Adipocyte (in vitro differentiated cells): ENCODE results near the gene CNN3.

Experiments used
- DNase-seq: peaks from one replicate; pipeline ENCODE4 v3.0.0-alpha.2; 2015; ENCODE audit warnings: low read depth
- H3K27me3 ChIP-seq: replicated peaks from 2 replicates; pipeline ENCODE4 v1.7.0; 2013; ENCODE audit warnings: mild to moderate bottlenecking, low read length, moderate library complexity; ENCODE audit not compliant: control insufficient read depth, insufficient read depth
- H3K36me3 ChIP-seq: 2 replicates; pipeline ENCODE4 v1.7.0; 2013; ENCODE audit warnings: low read length, mild to moderate bottlenecking, moderate library complexity; ENCODE audit not compliant: control insufficient read depth, insufficient read depth, severe bottlenecking
- H3K4me1 ChIP-seq: 2 replicates; pipeline ENCODE4 v1.7.0; 2013; ENCODE audit warnings: mild to moderate bottlenecking, low read length, moderate library complexity; ENCODE audit not compliant: control insufficient read depth, insufficient read depth
- H3K4me3 ChIP-seq: 2 replicates; pipeline ENCODE4 v1.7.0; 2013; ENCODE audit warnings: mild to moderate bottlenecking, low read length, moderate library complexity
- H3K9ac ChIP-seq: 2 replicates; pipeline ENCODE4 v1.7.0; 2013; ENCODE audit warnings: mild to moderate bottlenecking, low read length, moderate library complexity
- H3K9me3 ChIP-seq: 2 replicates; pipeline ENCODE4 v1.7.0; 2013; ENCODE audit warnings: mild to moderate bottlenecking, low read length, moderate library complexity; ENCODE audit not compliant: control insufficient read depth

The CNN3 gene

DNA sequence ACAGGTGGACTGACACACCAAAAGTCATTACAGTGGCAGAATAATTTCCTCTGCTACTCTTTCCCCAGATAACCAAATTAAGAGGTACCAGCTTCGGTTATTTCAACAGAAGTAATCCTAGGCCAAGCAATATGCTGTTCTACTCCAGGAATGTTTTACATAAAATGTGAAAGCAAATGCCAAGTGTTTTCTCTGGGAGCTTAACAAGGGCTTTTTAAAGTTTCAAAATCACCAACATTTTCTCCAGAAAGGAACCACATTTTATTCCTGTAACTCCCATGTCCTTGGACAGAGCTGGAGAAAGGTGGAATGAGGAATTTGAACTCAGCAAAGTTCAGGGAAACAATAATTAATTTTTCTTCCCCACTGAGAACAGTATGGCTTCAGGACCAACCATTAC lies 27.2 kb downstream of the CNN3 start:
- Histone ChIP-seq H3K9ac (no peak overlapping the region), H3K9me3 (no peaks in the 10 kb centered on the region), H3K4me3 (no peak overlapping the region), H3K4me1 (peaks cover 25% of the 10 kb centered on the region), H3K27me3 (no peaks in the 10 kb centered on the region), H3K36me3 (peaks cover 78% of the 10 kb centered on the region)
- peak; percentile 67 for DNase-seq

DNA sequence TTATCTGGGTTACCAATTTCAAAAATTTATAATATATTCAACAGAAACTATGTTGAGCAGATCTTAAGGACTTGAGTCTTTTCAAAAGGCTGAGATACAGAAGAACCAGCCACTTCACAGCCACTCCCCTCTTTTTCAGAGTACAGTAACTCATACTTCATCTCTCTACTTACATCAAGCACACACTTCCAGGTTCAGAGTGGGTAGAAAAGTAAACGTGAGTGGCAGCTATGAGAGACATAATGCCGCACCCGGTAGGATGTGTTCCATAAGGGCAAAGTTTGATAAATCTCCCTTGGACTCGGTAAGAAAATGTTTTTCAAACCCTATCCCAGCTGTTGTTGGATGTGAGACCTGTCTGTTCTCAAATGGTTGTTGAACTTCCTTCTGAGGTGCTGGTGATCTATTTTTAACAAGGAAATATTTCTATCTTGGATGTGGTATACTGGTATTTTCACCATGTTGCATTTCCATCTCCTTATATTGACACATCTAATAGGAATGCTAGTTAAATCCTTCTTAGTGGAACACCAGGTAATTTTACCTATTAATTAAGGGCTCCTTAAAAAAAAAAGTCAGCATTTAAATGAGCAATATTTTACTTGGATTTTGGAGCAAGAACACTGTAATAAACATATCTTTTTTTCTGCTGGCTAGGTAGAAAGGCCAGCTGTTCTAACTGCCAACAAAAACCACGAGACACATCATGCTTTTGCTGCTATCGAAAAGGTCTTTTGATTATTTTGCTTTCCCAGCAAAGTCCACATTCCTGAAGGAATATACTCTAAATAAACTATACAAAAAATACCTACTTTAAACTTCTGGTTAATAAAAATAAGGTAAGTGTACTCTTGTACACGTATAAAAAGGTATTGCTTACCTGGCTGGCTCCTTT lies 28.2 kb downstream of the CNN3 start:
- no peaks in the 10 kb centered on the region for H3K9me3 ChIP-seq
- H3K36me3 ChIP-seq = peaks cover 80% of the 10 kb centered on the region
- DNase-seq = no peak

DNA sequence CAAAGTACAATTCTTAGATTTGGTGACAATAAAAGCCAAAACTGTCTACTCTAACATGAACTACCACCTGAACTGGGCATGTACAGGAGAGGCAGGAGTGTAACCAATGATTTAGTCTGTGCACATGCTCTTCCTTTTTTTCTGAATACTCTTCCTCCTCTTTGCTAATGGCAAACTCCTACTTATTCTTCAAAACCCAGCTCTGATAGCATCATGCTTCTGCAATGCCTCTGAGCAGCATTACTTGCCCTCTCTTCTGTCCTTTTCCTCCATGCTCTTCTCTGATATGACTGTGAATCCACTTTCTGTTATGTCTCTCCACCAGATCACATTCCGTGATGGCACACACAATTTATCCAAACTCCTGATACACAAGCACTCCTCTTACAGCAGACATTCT lies 31.4 kb downstream of the CNN3 start:
- Histone ChIP-seq H3K36me3 (peaks cover 72% of the 10 kb centered on the region), H3K9ac (no peak overlapping the region), H3K9me3 (no peaks in the 10 kb centered on the region), H3K4me1 (peaks cover 25% of the 10 kb centered on the region), H3K27me3 (no peaks in the 10 kb centered on the region), H3K4me3 (no peak overlapping the region)
- no peak for DNase-seq

More for the DNA sequence above, 28.2 kb downstream of the CNN3 start:
- Histone ChIP-seq H3K9ac (peak overlapping the region; percentile 31), H3K27me3 (no peaks in the 10 kb centered on the region), H3K4me1 (peaks cover 25% of the 10 kb centered on the region), H3K4me3 (no peak overlapping the region)

DNA sequence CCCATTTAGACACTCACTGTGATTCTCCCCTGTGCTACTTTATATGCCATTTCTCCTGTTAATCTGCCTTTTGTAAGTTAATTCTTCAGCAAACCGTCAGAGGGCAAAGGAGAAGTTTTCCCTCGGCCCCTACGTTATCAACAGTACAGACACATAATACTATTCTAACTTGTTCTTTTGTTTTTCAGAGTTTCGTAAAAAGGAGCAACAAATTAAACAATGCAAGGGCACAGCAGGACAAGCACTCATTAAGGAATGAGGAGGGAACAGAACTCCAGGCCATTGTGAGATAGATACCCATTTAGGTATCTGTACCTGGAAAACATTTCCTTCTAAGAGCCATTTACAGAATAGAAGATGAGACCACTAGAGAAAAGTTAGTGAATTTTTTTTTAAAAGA lies 32.3 kb downstream of the CNN3 start:
- Histone ChIP-seq H3K27me3 (no peaks in the 10 kb centered on the region), H3K4me1 (peaks cover 16% of the 10 kb centered on the region), H3K36me3 (peaks cover 71% of the 10 kb centered on the region), H3K4me3 (no peak overlapping the region), H3K9me3 (no peaks in the 10 kb centered on the region), H3K9ac (no peak overlapping the region)
- no peak for DNase-seq

DNA sequence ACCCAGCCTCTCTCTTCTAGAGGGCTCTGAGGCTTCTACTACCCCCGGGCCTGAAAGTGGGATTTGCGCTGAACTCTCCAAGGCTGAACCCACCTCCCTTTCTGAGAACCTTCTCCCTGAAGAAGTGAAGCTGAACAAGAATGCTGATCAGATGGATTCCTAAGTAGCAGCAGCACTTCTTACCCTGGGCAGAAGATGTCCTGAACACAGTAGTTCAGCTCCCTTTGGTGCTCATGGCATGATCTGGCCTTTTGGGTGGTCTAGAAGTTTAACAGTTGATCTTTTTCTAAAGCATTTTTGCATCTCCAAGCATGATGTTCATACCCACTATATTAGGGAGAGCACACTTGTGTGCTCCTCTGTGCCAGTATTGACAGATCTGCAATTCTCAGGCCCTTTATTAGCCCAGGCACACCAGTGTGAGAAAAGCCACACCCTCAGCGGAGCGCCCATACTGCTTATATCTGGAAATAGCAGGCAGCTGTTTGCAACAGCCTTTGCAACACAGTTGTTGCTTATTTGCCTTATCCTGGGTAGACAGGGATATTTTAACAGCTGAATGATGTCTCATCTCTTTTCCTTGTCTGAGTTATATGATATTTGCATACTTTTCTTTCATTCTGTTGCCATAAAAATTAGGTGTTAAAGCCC lies 34.2 kb downstream of the CNN3 start:
- no peaks in the 10 kb centered on the region for H3K27me3 ChIP-seq
- H3K4me1 ChIP-seq = no peaks in the 10 kb centered on the region
- no peak overlapping the region for H3K9ac ChIP-seq
- no peaks in the 10 kb centered on the region for H3K9me3 ChIP-seq
- H3K4me3 ChIP-seq = no peak overlapping the region
- no peak for DNase-seq
- peaks cover 52% of the 10 kb centered on the region for H3K36me3 ChIP-seq

DNA sequence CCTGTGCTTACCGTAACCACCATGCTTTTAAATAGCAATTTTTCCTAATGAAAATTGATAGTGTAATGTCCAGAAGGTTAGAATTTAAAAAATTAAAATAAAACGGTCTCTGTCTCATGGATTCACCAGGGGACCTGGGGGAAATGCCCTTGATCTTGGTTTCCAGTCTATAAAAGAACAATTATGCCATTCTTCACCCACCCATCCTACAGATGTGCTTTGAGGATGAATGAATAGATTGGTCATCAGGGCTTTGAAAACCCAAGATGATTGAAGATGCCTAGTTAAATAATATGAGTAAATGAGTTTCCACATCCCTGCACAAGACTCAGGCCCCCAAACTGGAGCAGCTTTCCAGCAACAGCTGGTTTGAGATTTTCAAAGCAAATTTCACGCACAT lies 38.7 kb downstream of the CNN3 start:
- Histone ChIP-seq H3K9me3 (no peaks in the 10 kb centered on the region), H3K4me3 (no peak overlapping the region), H3K27me3 (no peaks in the 10 kb centered on the region), H3K9ac (no peak overlapping the region), H3K36me3 (peaks cover 21% of the 10 kb centered on the region), H3K4me1 (peaks cover 12% of the 10 kb centered on the region)
- DNase-seq = no peak

DNA sequence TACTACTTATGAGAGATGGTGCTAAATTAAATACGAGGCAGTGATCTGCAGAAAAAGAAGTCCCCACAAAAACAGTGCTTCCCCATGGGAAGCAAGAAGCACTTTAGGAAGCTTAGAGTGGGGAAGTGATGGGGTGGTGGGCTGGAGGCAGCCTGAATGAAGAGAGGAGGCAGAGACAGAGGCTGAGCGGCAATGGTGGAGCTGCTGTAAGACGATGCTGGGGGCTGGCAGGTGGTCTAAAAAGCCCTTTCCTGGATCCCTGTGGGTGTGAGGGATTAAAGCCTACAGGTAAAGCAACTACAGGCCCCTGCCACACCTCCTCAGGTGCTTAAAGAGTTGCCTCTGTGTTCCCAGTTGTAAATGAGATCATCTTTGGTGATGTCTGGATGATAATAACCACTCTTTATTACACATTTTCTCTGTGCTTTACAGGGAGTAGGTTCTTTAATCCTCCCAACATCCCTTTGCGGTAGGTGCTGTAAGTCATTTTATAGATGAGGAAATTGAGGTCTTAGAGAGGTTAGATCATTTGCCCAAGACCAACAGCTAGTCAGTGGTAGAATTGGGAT lies 39.2 kb downstream of the CNN3 start:
- H3K4me1 ChIP-seq = peaks cover 12% of the 10 kb centered on the region
- H3K36me3 ChIP-seq = peaks cover 16% of the 10 kb centered on the region
- H3K9ac ChIP-seq = no peak overlapping the region
- H3K9me3 ChIP-seq = no peaks in the 10 kb centered on the region
- no peak overlapping the region for H3K4me3 ChIP-seq
- no peak for DNase-seq
- H3K27me3 ChIP-seq = no peaks in the 10 kb centered on the region

DNA sequence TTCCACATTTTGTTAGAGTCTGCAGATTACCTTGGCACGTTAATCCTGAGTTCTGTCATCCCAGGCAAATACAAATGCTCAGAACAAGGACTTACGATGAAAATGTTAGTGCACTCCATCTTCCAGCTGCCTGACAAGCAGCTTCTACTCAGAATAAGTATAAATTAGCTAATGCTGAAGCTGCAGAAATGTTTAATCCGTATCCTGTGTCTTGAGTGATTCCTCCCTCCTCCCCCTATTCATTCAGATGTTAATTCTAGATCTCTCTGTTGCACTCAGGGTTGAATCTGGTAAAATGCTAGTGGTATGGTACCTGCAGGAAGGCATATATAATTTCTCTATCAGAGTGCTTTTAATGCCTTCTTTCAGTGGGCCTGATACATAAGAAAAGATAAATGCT lies 39.8 kb downstream of the CNN3 start:
- H3K9ac ChIP-seq = no peak overlapping the region
- H3K4me1 ChIP-seq = peaks cover 12% of the 10 kb centered on the region
- no peak for DNase-seq
- H3K27me3 ChIP-seq = no peaks in the 10 kb centered on the region
- peaks cover 10% of the 10 kb centered on the region for H3K36me3 ChIP-seq
- no peaks in the 10 kb centered on the region for H3K9me3 ChIP-seq
- H3K4me3 ChIP-seq = no peak overlapping the region

DNA sequence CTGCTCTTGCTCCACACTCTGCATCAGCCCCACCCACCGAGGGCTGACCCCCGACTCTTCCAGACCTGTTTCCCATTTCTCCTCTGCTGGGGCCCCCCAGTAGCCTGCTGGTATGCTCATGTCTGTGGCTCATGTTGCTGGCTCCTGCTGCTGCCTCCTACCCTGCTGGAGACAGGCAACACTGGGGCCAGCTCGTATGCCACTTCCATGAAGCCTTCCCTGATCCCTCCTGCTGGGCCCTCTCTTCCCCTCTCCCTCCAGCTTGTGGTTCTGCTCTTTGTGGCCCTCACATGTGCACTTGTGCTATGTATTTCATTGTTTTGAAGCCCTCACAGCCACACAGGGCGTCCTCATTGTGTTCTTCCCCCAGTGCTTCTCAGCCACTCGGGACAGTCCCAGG lies 40.5 kb downstream of the CNN3 start:
- Histone ChIP-seq H3K27me3 (no peaks in the 10 kb centered on the region), H3K36me3 (peaks cover 9% of the 10 kb centered on the region), H3K9me3 (no peaks in the 10 kb centered on the region), H3K4me3 (no peak overlapping the region), H3K4me1 (peaks cover 12% of the 10 kb centered on the region), H3K9ac (no peak overlapping the region)
- no peak for DNase-seq

DNA sequence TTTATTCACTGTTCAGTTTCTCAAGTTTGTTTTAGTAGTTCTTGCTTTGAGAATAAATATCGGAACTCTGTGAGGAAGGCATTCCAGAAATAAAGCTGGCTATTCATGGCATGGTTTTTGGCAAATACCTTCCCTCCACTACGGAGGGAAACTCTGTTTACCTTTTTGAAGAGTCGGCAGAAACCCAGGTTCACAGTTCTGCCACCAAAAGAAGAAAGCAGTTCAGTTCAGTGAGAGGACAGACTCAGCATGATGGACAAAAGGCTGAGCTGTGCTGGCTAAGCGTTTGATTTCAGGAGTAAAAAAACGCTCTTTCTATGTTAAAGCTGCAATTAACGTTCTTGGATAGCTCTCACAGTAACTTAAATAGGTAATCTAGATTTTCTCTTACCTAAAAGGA lies 42.4 kb downstream of the CNN3 start:
- DNase-seq = no peak

DNA sequence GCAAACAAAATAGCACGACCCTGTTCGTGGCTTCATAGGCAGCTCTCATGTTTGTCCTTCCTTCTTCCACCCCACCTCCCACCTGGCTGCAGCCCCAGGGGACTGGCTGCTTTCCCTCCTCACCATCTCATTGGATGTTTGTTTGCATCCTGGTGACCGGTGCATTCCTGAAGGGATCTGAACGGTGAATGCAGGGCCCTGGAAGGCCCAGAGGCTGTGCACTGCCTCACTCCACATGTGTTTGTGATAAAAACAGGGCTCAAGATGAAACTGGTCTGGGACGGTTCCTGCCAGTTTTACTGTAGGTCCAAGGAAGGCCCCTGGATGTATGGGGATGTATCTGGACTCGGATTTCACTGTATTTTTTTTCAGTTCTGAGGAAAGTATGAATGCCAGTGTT lies 42.8 kb downstream of the CNN3 start:
- Histone ChIP-seq H3K4me3 (peak overlapping the region; percentile 30), H3K9me3 (no peaks in the 10 kb centered on the region), H3K4me1 (peaks cover 12% of the 10 kb centered on the region), H3K36me3 (no peaks in the 10 kb centered on the region), H3K27me3 (no peaks in the 10 kb centered on the region), H3K9ac (peak overlapping the region; percentile 36)
- peak; percentile 88 for DNase-seq

More for the DNA sequence above, 42.4 kb downstream of the CNN3 start:
- Histone ChIP-seq H3K9me3 (no peaks in the 10 kb centered on the region), H3K36me3 (no peaks in the 10 kb centered on the region), H3K4me3 (no peak overlapping the region), H3K9ac (peak overlapping the region; percentile 36), H3K4me1 (peaks cover 12% of the 10 kb centered on the region), H3K27me3 (no peaks in the 10 kb centered on the region)
